K562 (cell line): ENCODE measurements around the gene TBL1Y. TPM values are rescaled to one million over a fixed set of nuclear protein-coding genes. Genes with fewer than 3 reads are reported as not detected.

Experiments
- PKNOX1 ChIP-seq: fragments of 450-650 bp; IDR thresholded peaks from 2 replicates; pipeline ENCODE4 v1.6.1; 2016
- SREBF1 ChIP-seq: fragments of 150-350 bp; IDR thresholded peaks from 2 replicates; pipeline ENCODE4 v1.6.1; 2014; ENCODE audit warnings: antibody characterized with exemption, low read depth, low read length, borderline replicate concordance
- TAF15 ChIP-seq: fragments of 200-400 bp; formaldehyde crosslinking; IDR thresholded peaks from 2 replicates; pipeline ENCODE4 v1.6.1; 2017; ENCODE audit warnings: mild to moderate bottlenecking, low read depth, low read length, moderate library complexity
- TFAM ChIP-seq: fragments of 250-450 bp; sonication (Bioruptor Pico); conservative IDR thresholded peaks from 2 replicates; pipeline ENCODE4 v1.5.0; 2021; ENCODE audit warnings: mild to moderate bottlenecking, moderate library complexity
- ZNF407 ChIP-seq: fragments of 450-650 bp; IDR thresholded peaks from 2 replicates; pipeline ENCODE4 v1.6.1; 2016; ENCODE audit warnings: low read depth
- ZNF699 ChIP-seq: fragments of 250-450 bp; sonication (Bioruptor Pico); IDR thresholded peaks from 2 replicates; pipeline ENCODE4 v1.8.0; 2021; ENCODE audit warnings: mild to moderate bottlenecking, moderate library complexity; ENCODE audit not compliant: insufficient replicate concordance
- ZNF780A ChIP-seq: fragments of 250-450 bp; sonication (Bioruptor Pico); IDR thresholded peaks from 2 replicates; pipeline ENCODE4 v1.5.0; 2021; ENCODE audit warnings: mild to moderate bottlenecking
- polyA plus RNA-seq, 8 experiments: library from polyadenylated mRNA; depleted of rRNA in 4 of 8; stranded (reverse) in 5 of 8; unstranded in 3 of 8; fragments of >200 nt; fragmentation: Nextera tagmentation in 2 of 8; fragmentation: Illumina TruSeq in 1 of 8; extraction: Ambion mirVana in 2 of 8; extraction: Trizol in 1 of 8; gene quantifications; 2 replicates each; pipeline versions ENCODE4 v1.2.1 to v1.2.3, GENCODE V29; 2011 to 2014; ENCODE audit warnings: inconsistent platforms in 1 of 8, missing spikeins in 1 of 8
- total RNA-seq, 7 experiments: library from RNA; depleted of rRNA in 6 of 7; stranded (reverse); fragments of >200 nt in 6 of 7; fragmentation: Illumina TruSeq in 2 of 7; extraction: Trizol in 2 of 7; gene quantifications; 2 replicates each; pipeline versions ENCODE4 v1.2.1 to v1.2.3, GENCODE V29; 2011 to 2021; ENCODE audit warnings: low replicate concordance in 1 of 7

The TBL1Y gene
- total and polyA plus RNA-seq, 9 of the 15 experiments (the other 6 are each of a cell fraction or from before 2014, with no cell fraction given), result not detected

- no peak for TF ChIP-seq ZNF407
- TF ChIP-seq ZNF780A (CRISPR knock-in tag), result no peak
- TF ChIP-seq TAF15, result no peak
- no peak for TF ChIP-seq SREBF1
- TF ChIP-seq PKNOX1, result no peak
- TF ChIP-seq TFAM (CRISPR knock-in tag), result no peak
- no peak for TF ChIP-seq ZNF699 (CRISPR knock-in tag)
These were observed 182.3 kb downstream of the TBL1Y start (continued) for GRCh38 chrY:7092836-7093235.
